CD4-positive, CD25-positive, alpha-beta regulatory T cell (primary cell): ENCODE data around the gene SPG7. TPM values are rescaled to one million over a fixed set of nuclear protein-coding genes. Genes with fewer than 3 reads are reported as not detected.
A peak's percentile ranks its signal among the peaks of the same experiment; 100 is the strongest.
"Not testable (repeated sequence)": the region's sequence is repeated elsewhere in the genome, so short reads cannot be mapped to it uniquely, and the experiment has no call there.

Experiments used
- ATAC-seq, 2 donors: fragments of 150-1000 bp; cut with Tn5 transposase; one replicate each; pipeline ENCODE4 v1.10.0; 2021; ENCODE audit warnings: low read depth in 2 of 2, moderate number of reproducible peaks in 2 of 2, moderate library complexity in 1 of 2
- DNase-seq, 3 donors: peaks; one replicate each; pipeline versions ENCODE4 v3.0.0 to v3.0.0-alpha.2; 2012 to 2022; ENCODE audit warnings: mixed read lengths in 1 of 3
- H3K27ac ChIP-seq: one replicate; pipeline ENCODE4 v1.7.0; 2013; ENCODE audit warnings: mild to moderate bottlenecking, low read length; ENCODE audit not compliant: insufficient read depth, poor library complexity, severe bottlenecking
- H3K27me3 ChIP-seq: one replicate; pipeline ENCODE4 v1.7.0; 2013; ENCODE audit warnings: low read length; ENCODE audit not compliant: control insufficient read depth, insufficient read depth
- H3K36me3 ChIP-seq: one replicate; pipeline ENCODE4 v1.7.0; 2013; ENCODE audit warnings: mild to moderate bottlenecking, low read length, moderate library complexity; ENCODE audit not compliant: control insufficient read depth, insufficient read depth
- H3K4me1 ChIP-seq: 2 replicates; pipeline ENCODE4 v1.7.0; 2013; ENCODE audit warnings: mild to moderate bottlenecking, low read length; ENCODE audit not compliant: insufficient read depth, control insufficient read depth, poor library complexity, severe bottlenecking
- H3K4me3 ChIP-seq: one replicate; pipeline ENCODE4 v1.7.0; 2013; ENCODE audit warnings: low read depth, mild to moderate bottlenecking, low read length, moderate library complexity
- H3K9me3 ChIP-seq, 2 experiments: 1 replicate in 1 of 2; 2 replicates in 1 of 2; pipeline ENCODE4 v1.7.0; 2013; ENCODE audit warnings: low read length in 2 of 2, mild to moderate bottlenecking in 1 of 2, moderate library complexity in 1 of 2; ENCODE audit not compliant: control insufficient read depth in 2 of 2
- H3K27ac Mint-ChIP-seq, 3 donors: one replicate each; pipeline ENCODE4 v1.8.0; 2020 to 2022; ENCODE audit warnings: mild to moderate bottlenecking in 3 of 3, mixed read lengths in 3 of 3, moderate library complexity in 2 of 3
- H3K27me3 Mint-ChIP-seq: one replicate; pipeline ENCODE4 v1.8.0; 2022; ENCODE audit warnings: mild to moderate bottlenecking, mixed read lengths
- H3K36me3 Mint-ChIP-seq: one replicate; pipeline ENCODE4 v1.8.0; 2020; ENCODE audit warnings: mixed read lengths
- H3K4me1 Mint-ChIP-seq, 4 donors: one replicate each; pipeline ENCODE4 v1.8.0; 2020 to 2022; ENCODE audit warnings: mixed read lengths in 4 of 4, mild to moderate bottlenecking in 1 of 4
- H3K4me3 Mint-ChIP-seq, 4 donors: one replicate each; pipeline ENCODE4 v1.8.0; 2020 to 2022; ENCODE audit warnings: mild to moderate bottlenecking in 4 of 4, mixed read lengths in 4 of 4, moderate library complexity in 3 of 4
- H3K9me3 Mint-ChIP-seq, 7 donors: one replicate each; pipeline ENCODE4 v1.8.0; 2020 to 2022; ENCODE audit warnings: mixed read lengths in 7 of 7, mild to moderate bottlenecking in 3 of 7, moderate library complexity in 2 of 7
- polyA plus RNA-seq, 4 donors: library from polyadenylated mRNA; unstranded; fragments of 300-500 nt; fragmentation: Illumina TruSeq; gene quantifications; one replicate each; pipeline ENCODE4 v1.2.3, GENCODE V29; 2021
- total RNA-seq: library from RNA; stranded (reverse); gene quantifications from one replicate; pipeline ENCODE4 v1.2.3, GENCODE V29; 2022

SPG7 gene
- total and polyA plus RNA-seq, 5 donors from 2014 or later, result 34.4 to 184 (median 41.2) TPM

GRCh38 chr16:89570342-89570923 is 62.2 kb downstream of the SPG7 start:
- H3K27me3 Mint-ChIP-seq, result peaks cover 14% of the 10 kb centered on the region
- H3K4me1 Mint-ChIP-seq, result peaks cover 4 to 18% (median 11%) of the 10 kb centered on the region in 4 donors
- Histone ChIP-seq H3K27ac (no peak overlapping the region), H3K9me3 (no peaks in the 10 kb centered on the region), H3K36me3 (no peaks in the 10 kb centered on the region), H3K4me3 (no peak overlapping the region), H3K4me1 (peaks cover 24% of the 10 kb centered on the region), H3K27me3 (peaks cover 4% of the 10 kb centered on the region)
- peaks cover 3% of the 10 kb centered on the region for H3K36me3 Mint-ChIP-seq
- H3K9me3 Mint-ChIP-seq, result no peaks in the 10 kb centered on the region
- H3K4me3 Mint-ChIP-seq, result no peak overlapping the region
- DNase-seq, result no peak
- no peak overlapping the region for H3K27ac Mint-ChIP-seq
- no peak for ATAC-seq

GRCh38 chr16:89570983-89571598 is 62.9 kb downstream of the SPG7 start:
- not testable (repeated sequence) for H3K27ac ChIP-seq, H3K36me3 ChIP-seq, H3K27me3 ChIP-seq, H3K4me3 Mint-ChIP-seq, H3K36me3 Mint-ChIP-seq, H3K4me3 ChIP-seq, H3K27ac Mint-ChIP-seq, ATAC-seq, H3K9me3 ChIP-seq, H3K9me3 Mint-ChIP-seq, DNase-seq
- Mint-ChIP-seq H3K4me1 (peaks cover 1 to 12% (median 7%) of the 10 kb centered on the region in 4 donors), H3K27me3 (peaks cover 14% of the 10 kb centered on the region)
- H3K4me1 ChIP-seq, result peaks cover 22% of the 10 kb centered on the region

- DNase-seq, result no peak
- H3K4me3 Mint-ChIP-seq, result no peak overlapping the region
- no peak overlapping the region for H3K4me3 ChIP-seq
- no peak for ATAC-seq
- H3K36me3 ChIP-seq, result no peaks in the 10 kb centered on the region
- no peak overlapping the region for H3K27ac Mint-ChIP-seq
- peaks cover 14% of the 10 kb centered on the region for H3K27me3 Mint-ChIP-seq
- peaks cover 20% of the 10 kb centered on the region for H3K4me1 ChIP-seq
- no peaks in the 10 kb centered on the region for H3K9me3 Mint-ChIP-seq
- no peak overlapping the region for H3K27ac ChIP-seq
- peaks cover 3% of the 10 kb centered on the region for H3K36me3 Mint-ChIP-seq
- H3K9me3 ChIP-seq, result no peaks in the 10 kb centered on the region
- peaks cover 4% of the 10 kb centered on the region for H3K27me3 ChIP-seq
- H3K4me1 Mint-ChIP-seq, result peaks cover 0 to 9% (median 4%) of the 10 kb centered on the region in 4 donors
Observed at GRCh38 chr16:89571636-89572035, 63.4 kb downstream of the SPG7 start.

- Mint-ChIP-seq H3K27ac (no peak overlapping the region), H3K4me3 (no peak overlapping the region), H3K9me3 (no peaks in the 10 kb centered on the region), H3K27me3 (peaks cover 14% of the 10 kb centered on the region), H3K4me1 (peaks cover 0 to 9% (median 4%) of the 10 kb centered on the region in 4 donors), H3K36me3 (peaks cover 3% of the 10 kb centered on the region)
- Histone ChIP-seq H3K27me3 (peaks cover 4% of the 10 kb centered on the region), H3K9me3 (no peaks in the 10 kb centered on the region), H3K27ac (no peak overlapping the region), H3K4me3 (no peak overlapping the region), H3K4me1 (peaks cover 20% of the 10 kb centered on the region), H3K36me3 (no peaks in the 10 kb centered on the region)
- DNase-seq (no peak), ATAC-seq (no peak)
Observed at GRCh38 chr16:89572073-89572484, 63.9 kb downstream of the SPG7 start.

- Histone ChIP-seq H3K9me3 (no peaks in the 10 kb centered on the region), H3K4me1 (peaks cover 20% of the 10 kb centered on the region), H3K27ac (no peak overlapping the region), H3K36me3 (no peaks in the 10 kb centered on the region), H3K4me3 (no peak overlapping the region), H3K27me3 (peaks cover 4% of the 10 kb centered on the region)
- Mint-ChIP-seq H3K27ac (no peak overlapping the region), H3K9me3 (no peaks in the 10 kb centered on the region), H3K36me3 (peaks cover 1% of the 10 kb centered on the region), H3K4me3 (peak overlapping the region in 3 of 4 donors; percentile 48 to 61 (median 57)), H3K27me3 (peaks cover 20% of the 10 kb centered on the region), H3K4me1 (peaks cover 0 to 9% (median 6%) of the 10 kb centered on the region in 4 donors)
- ATAC-seq (no peak), DNase-seq (no peak)
Observed at GRCh38 chr16:89572485-89573205, 64.4 kb downstream of the SPG7 start.

GRCh38 chr16:89573826-89574680 is 65.8 kb downstream of the SPG7 start:
- Histone ChIP-seq H3K4me3 (no peak overlapping the region), H3K36me3 (no peaks in the 10 kb centered on the region), H3K4me1 (peaks cover 20% of the 10 kb centered on the region), H3K27ac (no peak overlapping the region), H3K27me3 (peaks cover 4% of the 10 kb centered on the region), H3K9me3 (no peaks in the 10 kb centered on the region)
- DNase-seq (no peak), ATAC-seq (no peak)
- Mint-ChIP-seq H3K27ac (peak overlapping the region in 1 of 3 donors; percentile 73), H3K27me3 (peaks cover 20% of the 10 kb centered on the region), H3K9me3 (no peaks in the 10 kb centered on the region), H3K4me1 (peaks cover 0 to 9% (median 6%) of the 10 kb centered on the region in 4 donors), H3K36me3 (no peaks in the 10 kb centered on the region), H3K4me3 (peak overlapping the region in 3 of 4 donors; percentile 23 to 32 (median 24))

- Histone ChIP-seq H3K36me3 (no peaks in the 10 kb centered on the region), H3K4me1 (peaks cover 20% of the 10 kb centered on the region), H3K27ac (no peak overlapping the region), H3K4me3 (no peak overlapping the region), H3K27me3 (peaks cover 4% of the 10 kb centered on the region), H3K9me3 (no peaks in the 10 kb centered on the region)
- ATAC-seq (peak; percentile 30 to 60), DNase-seq (peak in 1 of 3 donors; percentile 42)
- Mint-ChIP-seq H3K4me1 (peaks cover 0 to 9% (median 6%) of the 10 kb centered on the region in 4 donors), H3K27me3 (peaks cover 20% of the 10 kb centered on the region), H3K4me3 (peak overlapping the region in 2 of 4 donors; percentile 58 to 80), H3K36me3 (no peaks in the 10 kb centered on the region), H3K27ac (no peak overlapping the region), H3K9me3 (no peaks in the 10 kb centered on the region)
Observed at GRCh38 chr16:89574681-89575246, 66.6 kb downstream of the SPG7 start.
